Endothelial cell (in vitro differentiated cells): ENCODE measurements around the gene ACSL6. TPM values are rescaled to one million over a fixed set of nuclear protein-coding genes. Genes with fewer than 3 reads are reported as not detected.

Experiments
- DNase-seq: peaks from one replicate; pipeline ENCODE4 v3.0.0; 2021; ENCODE audit warnings: low spot score
- H3K27ac Mint-ChIP-seq: one replicate; pipeline ENCODE4 v1.8.0; 2021; ENCODE audit warnings: mixed read lengths, inconsistent platforms; ENCODE audit not compliant: unreplicated experiment
- H3K27me3 Mint-ChIP-seq: one replicate; pipeline ENCODE4 v1.8.0; 2021; ENCODE audit warnings: mild to moderate bottlenecking, moderate library complexity, mixed read lengths, inconsistent platforms; ENCODE audit not compliant: unreplicated experiment
- H3K36me3 Mint-ChIP-seq: one replicate; pipeline ENCODE4 v1.8.0; 2021; ENCODE audit warnings: mild to moderate bottlenecking, low read depth, mixed read lengths, inconsistent platforms; ENCODE audit not compliant: unreplicated experiment
- H3K4me1 Mint-ChIP-seq: one replicate; pipeline ENCODE4 v1.8.0; 2021; ENCODE audit warnings: mild to moderate bottlenecking, mixed read lengths, inconsistent platforms; ENCODE audit not compliant: unreplicated experiment
- H3K4me3 Mint-ChIP-seq: one replicate; pipeline ENCODE4 v1.8.0; 2021; ENCODE audit warnings: mild to moderate bottlenecking, mixed read lengths, inconsistent platforms; ENCODE audit not compliant: unreplicated experiment
- H3K9me3 Mint-ChIP-seq: one replicate; pipeline ENCODE4 v1.8.0; 2021; ENCODE audit warnings: mixed read lengths, inconsistent platforms; ENCODE audit not compliant: unreplicated experiment
- CTCF ChIP-seq: fragments of 200-600 bp; sonication (generic); IDR thresholded peaks from one replicate; pipeline ENCODE4 v1.5.0; 2021; ENCODE audit warnings: antibody characterized with exemption; ENCODE audit not compliant: unreplicated experiment
- total RNA-seq: library from RNA; stranded (reverse); fragmentation: NEBNext Ultra II Directional; extraction: Animal tissue kit (Norgen Biotek cat#: 25700); gene quantifications from one replicate; pipeline ENCODE4 v1.2.1, GENCODE V29; 2021; ENCODE audit not compliant: unreplicated experiment

The ACSL6 gene
- total RNA-seq, 1 donor from 2014 or later: 0.80 TPM

- Mint-ChIP-seq H3K27me3 (no peaks in the 10 kb centered on the region), H3K9me3 (no peaks in the 10 kb centered on the region), H3K36me3 (no peaks in the 10 kb centered on the region), H3K4me3 (no peak overlapping the region), H3K27ac (no peak overlapping the region), H3K4me1 (no peaks in the 10 kb centered on the region)
- DNase-seq: no peak
- no peak for TF ChIP-seq CTCF
Observed at GRCh38 chr5:131952301-131952857, 59.1 kb downstream of the ACSL6 start.

DNA sequence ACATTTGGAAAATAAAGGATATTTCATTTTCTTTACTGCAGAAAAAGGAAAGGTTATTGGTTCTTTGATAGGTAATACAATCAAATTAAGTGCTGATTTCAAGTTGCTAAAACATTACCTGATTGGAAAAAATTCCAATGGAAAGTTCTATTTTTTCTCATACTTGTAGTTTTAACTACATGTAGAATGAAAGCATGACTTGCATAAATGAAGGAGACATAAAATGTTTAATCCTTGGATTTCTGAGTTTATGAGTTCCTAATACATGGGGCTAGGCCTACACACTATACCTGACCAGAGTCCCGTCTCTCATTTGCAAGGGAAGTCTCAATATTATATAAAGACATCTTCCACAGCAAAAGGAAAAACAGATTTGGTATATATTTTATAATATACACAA is 60.8 kb downstream of the ACSL6 start:
- Mint-ChIP-seq H3K9me3 (no peaks in the 10 kb centered on the region), H3K36me3 (no peaks in the 10 kb centered on the region), H3K27me3 (peaks cover 1% of the 10 kb centered on the region), H3K4me1 (no peaks in the 10 kb centered on the region), H3K4me3 (no peak overlapping the region), H3K27ac (no peak overlapping the region)
- DNase-seq: no peak
- TF ChIP-seq CTCF: no peak

DNA sequence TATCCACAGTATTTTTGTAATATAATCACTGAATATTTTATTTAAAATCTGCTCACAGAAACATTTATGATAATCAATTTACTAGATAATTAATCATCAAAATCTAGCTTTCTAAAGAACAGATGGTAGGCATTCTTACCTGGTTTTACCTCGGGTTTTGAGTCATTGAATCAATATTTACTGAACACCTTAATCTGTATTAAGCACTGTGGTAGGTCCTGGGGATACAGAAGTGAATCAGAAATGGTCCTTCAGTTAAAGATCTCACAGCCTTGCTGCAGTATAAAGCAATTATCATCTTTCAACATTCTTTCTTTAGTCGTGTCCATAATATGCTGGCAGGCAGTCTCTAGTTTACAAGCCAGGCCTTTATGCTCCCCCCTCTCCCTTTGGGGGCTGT is 64.0 kb downstream of the ACSL6 start:
- Mint-ChIP-seq H3K27me3 (peaks cover 1% of the 10 kb centered on the region), H3K27ac (no peak overlapping the region), H3K36me3 (no peaks in the 10 kb centered on the region), H3K4me1 (no peaks in the 10 kb centered on the region), H3K9me3 (no peaks in the 10 kb centered on the region), H3K4me3 (no peak overlapping the region)
- no peak for TF ChIP-seq CTCF
- DNase-seq: no peak

DNA sequence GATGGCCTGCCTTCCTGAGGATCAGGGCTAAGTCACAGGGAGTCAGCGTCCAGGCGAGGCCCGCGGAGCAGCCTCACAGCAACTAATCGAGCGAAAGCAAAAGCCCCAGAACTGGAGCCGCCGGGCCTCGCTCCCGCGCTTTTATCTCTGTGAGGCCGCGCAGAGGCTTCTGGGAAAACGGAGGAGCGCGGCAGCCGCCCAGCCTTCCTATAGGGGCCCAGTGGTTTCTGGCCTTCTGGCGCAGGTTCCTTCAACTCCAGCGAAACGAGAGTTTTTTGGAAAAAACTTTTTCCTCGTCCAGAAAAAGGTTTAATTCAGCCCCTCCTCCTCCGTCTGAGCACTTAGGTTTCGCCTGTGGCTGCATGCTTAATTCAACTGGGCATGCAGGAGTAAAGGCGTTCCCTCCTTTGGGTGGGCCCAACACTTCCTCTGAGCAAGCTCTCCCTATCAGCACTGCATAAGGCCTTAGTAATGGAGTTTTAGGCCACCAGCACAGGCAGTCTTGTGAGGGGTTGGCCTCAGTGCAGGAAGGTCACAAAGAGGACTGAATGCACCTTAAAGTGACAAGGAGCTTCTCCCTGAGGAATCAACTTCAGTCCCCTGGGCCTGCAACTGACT is 65.8 kb downstream of the ACSL6 start, which contains the start of gene MEIKIN:
MEIKIN (minus strand) TSS at position 113 of the 618 bp plus-strand sequence. CDS start 158 bp downstream, outside the sequence.
- no peak for DNase-seq
- peaks cover 1% of the 10 kb centered on the region for H3K27me3 Mint-ChIP-seq
- no peaks in the 10 kb centered on the region for H3K9me3 Mint-ChIP-seq
- no peak for TF ChIP-seq CTCF
- H3K4me3 Mint-ChIP-seq: no peak within 1 kb of the TSS
- H3K36me3 Mint-ChIP-seq: no peaks in the 10 kb centered on the region
- no peaks in the 10 kb centered on the region for H3K4me1 Mint-ChIP-seq
- H3K27ac Mint-ChIP-seq: no peak within 1 kb of the TSS

DNA sequence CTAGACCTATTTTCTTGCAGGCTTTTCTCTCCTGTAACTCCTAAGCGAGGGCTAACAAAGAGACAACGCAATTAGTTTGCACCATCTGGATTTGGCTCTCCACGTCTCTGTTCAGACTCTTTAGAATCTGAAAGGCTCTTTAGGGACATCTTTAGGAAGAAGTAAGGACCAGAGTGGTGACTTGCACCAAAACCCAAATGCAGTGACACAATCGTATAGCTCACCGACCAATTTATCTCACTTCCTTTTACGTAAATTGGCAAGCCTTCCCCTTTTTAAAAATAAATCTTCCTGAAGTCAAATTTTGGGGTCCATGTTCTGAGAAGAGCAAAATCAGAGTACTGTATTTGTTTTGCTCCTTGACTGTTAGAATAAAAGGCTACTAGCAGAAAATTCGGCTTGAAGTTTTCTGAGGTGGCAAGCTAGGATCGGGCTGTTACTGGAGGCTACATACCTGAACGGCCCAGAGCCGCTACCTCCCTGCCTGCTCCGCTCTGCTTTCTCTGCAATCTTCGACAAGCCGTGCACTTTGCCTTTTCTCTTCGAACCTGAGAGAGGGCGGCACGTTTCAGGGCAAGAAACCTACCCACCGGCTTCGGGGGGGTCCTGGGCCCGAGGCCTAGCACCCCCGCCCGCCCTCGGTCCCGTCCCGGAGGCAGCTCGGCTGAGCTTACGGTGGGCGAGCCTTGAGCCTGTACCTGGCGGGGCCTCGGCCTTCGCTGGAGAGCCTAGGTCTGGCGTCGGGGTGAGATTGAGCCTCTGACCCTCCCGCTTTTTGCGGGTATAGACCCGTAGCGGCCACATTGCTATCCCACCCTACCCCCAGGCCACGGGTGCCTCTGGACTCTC is 66.5 kb downstream of the ACSL6 start:
- no peak overlapping the region for H3K27ac Mint-ChIP-seq

More for the DNA sequence above, 66.5 kb downstream of the ACSL6 start:
- no peak for DNase-seq
- no peak for TF ChIP-seq CTCF
- Mint-ChIP-seq H3K27me3 (peaks cover 1% of the 10 kb centered on the region), H3K4me3 (no peak overlapping the region), H3K36me3 (no peaks in the 10 kb centered on the region), H3K9me3 (no peaks in the 10 kb centered on the region), H3K4me1 (peaks cover under 1% of the 10 kb centered on the region)
